Fibroblast of skin of scalp (primary cell): Measurements from ENCODE around the gene DNAAF5.
"Not testable (repeated sequence)": the region's sequence is repeated elsewhere in the genome, so short reads cannot be mapped to it uniquely, and the experiment has no call there.

Source experiments
- DNase-seq: peaks from one replicate; pipeline ENCODE4 v3.0.0-alpha.2; 2013

Gene DNAAF5

GRCh38 chr7:730501-731439 is 4.3 kb downstream of the DNAAF5 start:
- DNase-seq: no peak

GRCh38 chr7:731440-732085 is 5.1 kb downstream of the DNAAF5 start:
- DNase-seq: no peak

GRCh38 chr7:732094-732541 is 5.6 kb downstream of the DNAAF5 start:
- no peak for DNase-seq

GRCh38 chr7:732556-732955 is 6.1 kb downstream of the DNAAF5 start:
- DNase-seq: no peak

- no peak for DNase-seq
Measured at GRCh38 chr7:734214-734613, 7.7 kb downstream of the DNAAF5 start.

GRCh38 chr7:734808-735207 is 8.3 kb downstream of the DNAAF5 start:
- no peak for DNase-seq

- no peak for DNase-seq
Measured at GRCh38 chr7:738241-738640, 11.7 kb downstream of the DNAAF5 start.

GRCh38 chr7:738723-739454 is 12.4 kb downstream of the DNAAF5 start:
- no peak for DNase-seq

GRCh38 chr7:739455-739982 is 13.0 kb downstream of the DNAAF5 start:
- no peak for DNase-seq

GRCh38 chr7:739983-740942 is 13.8 kb downstream of the DNAAF5 start:
- DNase-seq: no peak

- DNase-seq: no peak
Measured at GRCh38 chr7:741191-741671, 14.7 kb downstream of the DNAAF5 start.

- no peak for DNase-seq
Measured at GRCh38 chr7:741850-742249, 15.4 kb downstream of the DNAAF5 start.

- DNase-seq: no peak
Measured at GRCh38 chr7:742791-743190, 16.3 kb downstream of the DNAAF5 start.

- DNase-seq: not testable (repeated sequence)
Measured at GRCh38 chr7:743341-744127, 17.0 kb downstream of the DNAAF5 start.

- DNase-seq: not testable (repeated sequence)
Measured at GRCh38 chr7:744128-744520, 17.6 kb downstream of the DNAAF5 start.

- DNase-seq: no peak
Measured at GRCh38 chr7:744854-745430, 18.4 kb downstream of the DNAAF5 start.

GRCh38 chr7:745431-746154 is 19.1 kb downstream of the DNAAF5 start:
- DNase-seq: no peak

- DNase-seq: no peak
Measured at GRCh38 chr7:746155-747061, 19.9 kb downstream of the DNAAF5 start.
